GM18951 (cell line): ENCODE results near the gene NMUR1.

Experiments
- POLR2A ChIP-seq: IDR thresholded peaks from 4 replicates; pipeline ENCODE4 v1.6.1; 2011; ENCODE audit warnings: mild to moderate bottlenecking; ENCODE audit not compliant: insufficient read length, insufficient read depth; ENCODE audit errors: extremely low read depth
- in situ Hi-C: fragments of 300-500 bp; cut with MboI; formaldehyde crosslinking; loops from one replicate; pipeline ENCODE4 v1.12.0; 2022; ENCODE audit warnings: low sequenced_read_pairs, mixed read lengths, inconsistent platforms; ENCODE audit not compliant: unreplicated experiment

Gene NMUR1

DNA sequence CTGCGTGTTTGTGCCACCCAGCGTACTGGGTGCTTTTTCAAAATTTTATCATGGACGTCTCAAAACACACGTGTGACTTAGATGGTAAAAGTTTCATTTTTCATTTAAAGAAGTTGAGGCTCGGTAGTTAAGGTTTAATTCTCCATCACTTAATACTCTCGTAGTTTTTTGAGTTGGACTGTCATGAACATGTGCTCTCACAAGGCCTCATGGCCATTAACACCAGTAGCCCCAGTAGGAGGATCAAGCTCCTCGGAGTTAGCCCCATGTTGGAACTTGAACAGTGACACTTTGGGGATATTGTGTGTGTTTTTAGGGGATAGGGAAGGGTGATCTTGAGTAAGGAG lies 15.3 kb downstream of the NMUR1 start:
- no peak for TF ChIP-seq POLR2A

GRCh38 chr2:231514225-231514950 lies 15.9 kb downstream of the NMUR1 start:
- in situ Hi-C loops = no loop called here

More for the DNA sequence above, 15.3 kb downstream of the NMUR1 start:
- in situ Hi-C loops = no loop called here

GRCh38 chr2:231513746-231514224 lies 16.5 kb downstream of the NMUR1 start:
- in situ Hi-C loops = no loop called here
- TF ChIP-seq POLR2A = no peak

More at GRCh38 chr2:231514225-231514950, 15.9 kb downstream of the NMUR1 start:
- peak; percentile 91 for TF ChIP-seq POLR2A

GRCh38 chr2:231512222-231512621 lies 18.0 kb downstream of the NMUR1 start:
- no peak for TF ChIP-seq POLR2A
- in situ Hi-C loops = no loop called here

- no peak for TF ChIP-seq POLR2A
Observed at GRCh38 chr2:231503766-231504165, 26.5 kb downstream of the NMUR1 start.

GRCh38 chr2:231502596-231502995 lies 27.6 kb downstream of the NMUR1 start:
- TF ChIP-seq POLR2A = no peak
- in situ Hi-C loops = no loop called here

More at GRCh38 chr2:231503766-231504165, 26.5 kb downstream of the NMUR1 start:
- in situ Hi-C loops = no loop called here

DNA sequence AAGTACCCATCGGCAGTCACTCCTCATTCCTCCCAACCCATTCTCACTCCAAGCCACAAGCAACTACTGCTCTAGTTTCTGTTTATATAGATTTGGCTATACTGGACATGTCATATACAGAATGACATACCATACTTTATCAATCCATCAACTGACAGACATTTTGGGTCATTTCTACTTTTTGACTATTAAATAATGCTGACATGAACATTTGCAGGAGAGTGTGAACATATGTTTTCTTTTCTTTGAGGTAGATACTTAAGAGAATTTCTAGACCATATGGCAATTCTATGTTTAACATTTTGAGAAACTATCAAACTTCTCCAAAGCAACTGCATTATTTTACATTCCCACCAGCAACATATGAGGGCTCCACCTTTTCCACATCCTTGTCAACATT lies 32.6 kb downstream of the NMUR1 start:
- TF ChIP-seq POLR2A = no peak

DNA sequence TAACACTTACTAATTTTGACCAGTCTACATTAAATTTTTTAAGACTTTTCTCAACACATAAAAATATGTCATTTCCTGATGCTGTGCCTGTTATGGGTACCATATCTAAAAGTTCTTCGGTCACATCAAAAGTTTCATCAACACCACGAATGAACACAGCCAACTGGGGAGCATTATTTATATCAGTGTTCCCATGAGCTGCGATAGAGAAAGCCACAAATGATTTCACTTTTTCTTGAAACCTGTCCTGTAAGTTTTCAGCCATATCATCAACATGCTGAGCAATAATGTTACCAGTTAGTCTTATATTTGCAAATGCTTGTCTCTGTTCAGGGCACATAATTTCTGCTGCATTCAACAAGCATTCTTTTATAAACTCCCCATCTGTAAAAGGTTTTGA lies 35.6 kb downstream of the NMUR1 start:
- no peak for TF ChIP-seq POLR2A
- in situ Hi-C loops = no loop called here

More for the DNA sequence above, 32.6 kb downstream of the NMUR1 start:
- in situ Hi-C loops = no loop called here

- in situ Hi-C loops = no loop called here
- no peak for TF ChIP-seq POLR2A
Observed at GRCh38 chr2:231490801-231491200, 39.4 kb downstream of the NMUR1 start.

DNA sequence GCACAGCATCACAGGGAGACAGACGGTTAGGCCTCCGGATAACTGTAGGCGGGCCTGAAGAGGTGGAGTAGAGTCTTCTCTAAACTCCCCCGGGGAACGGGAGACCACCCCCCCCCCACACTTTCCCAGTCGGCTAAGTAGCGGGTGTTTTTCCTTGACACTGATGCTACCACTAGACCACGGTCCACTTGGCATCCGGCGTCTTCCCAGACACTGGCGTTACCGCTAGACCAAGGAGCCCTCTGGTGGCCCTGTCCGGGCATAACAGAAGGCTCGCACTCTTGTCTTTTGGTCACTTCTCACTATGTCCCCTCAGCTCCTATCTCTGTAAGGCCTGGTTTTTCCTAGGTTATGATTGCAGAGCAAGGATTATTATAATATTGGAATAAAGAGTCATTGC lies 40.3 kb downstream of the NMUR1 start:
- no peak for TF ChIP-seq POLR2A
- in situ Hi-C loops = no loop called here

DNA sequence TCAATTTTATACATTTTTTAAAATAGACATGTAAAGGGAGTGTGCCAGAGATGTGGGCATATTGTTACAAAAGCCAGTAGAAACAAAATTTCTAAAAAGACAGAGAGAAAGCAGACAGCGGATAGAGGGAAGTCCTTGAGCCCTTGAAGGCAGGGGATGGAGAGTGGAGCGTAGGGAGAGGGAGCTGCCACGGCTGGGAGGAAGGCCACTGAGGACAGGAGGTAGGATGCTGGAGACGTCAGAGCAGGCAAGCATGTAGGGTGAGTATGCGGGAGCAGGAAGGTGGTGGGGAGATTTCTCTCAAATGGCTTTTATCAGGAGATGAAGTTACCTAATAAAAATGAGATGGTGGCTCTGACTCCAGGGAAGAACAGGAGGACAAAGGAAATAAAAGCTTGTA lies 41.9 kb downstream of the NMUR1 start:
- in situ Hi-C loops = no loop called here
- TF ChIP-seq POLR2A = no peak

DNA sequence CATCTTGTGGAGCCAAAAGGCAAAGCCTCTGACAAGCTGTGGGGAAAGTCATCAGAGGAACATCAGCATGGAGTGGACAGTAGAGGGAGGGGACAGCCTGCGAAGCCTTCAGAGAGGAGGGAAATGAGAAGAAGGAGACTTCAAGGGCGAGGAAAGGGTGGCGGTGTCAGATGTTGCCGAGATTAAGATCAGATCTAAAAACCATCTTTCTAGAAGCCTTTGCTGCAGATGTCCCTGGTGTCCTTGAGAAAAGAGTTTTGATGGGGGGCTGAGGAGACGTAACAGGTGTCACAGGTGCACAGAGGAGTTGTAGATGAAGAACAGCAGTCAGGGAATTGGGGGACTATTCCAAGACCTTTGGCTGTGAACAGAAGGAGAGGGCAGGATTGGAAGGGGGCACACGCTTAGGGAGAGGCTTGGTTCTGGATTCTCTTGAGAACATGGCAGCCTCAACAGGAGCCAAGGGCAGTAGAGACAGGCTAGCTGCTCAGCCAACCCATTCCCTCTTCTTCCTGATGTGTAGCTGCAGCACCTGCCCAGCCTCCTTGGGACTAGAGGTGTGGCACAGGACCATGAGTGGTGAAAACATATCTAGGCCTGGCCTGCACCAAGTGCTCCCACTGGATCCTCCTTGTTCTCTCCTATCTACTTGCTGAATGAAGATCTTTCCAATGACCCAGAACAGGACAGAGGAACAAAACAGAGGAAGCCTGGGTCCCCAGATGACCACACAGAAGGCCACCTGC lies 43.2 kb downstream of the NMUR1 start:
- TF ChIP-seq POLR2A = no peak
- in situ Hi-C loops = no loop called here

DNA sequence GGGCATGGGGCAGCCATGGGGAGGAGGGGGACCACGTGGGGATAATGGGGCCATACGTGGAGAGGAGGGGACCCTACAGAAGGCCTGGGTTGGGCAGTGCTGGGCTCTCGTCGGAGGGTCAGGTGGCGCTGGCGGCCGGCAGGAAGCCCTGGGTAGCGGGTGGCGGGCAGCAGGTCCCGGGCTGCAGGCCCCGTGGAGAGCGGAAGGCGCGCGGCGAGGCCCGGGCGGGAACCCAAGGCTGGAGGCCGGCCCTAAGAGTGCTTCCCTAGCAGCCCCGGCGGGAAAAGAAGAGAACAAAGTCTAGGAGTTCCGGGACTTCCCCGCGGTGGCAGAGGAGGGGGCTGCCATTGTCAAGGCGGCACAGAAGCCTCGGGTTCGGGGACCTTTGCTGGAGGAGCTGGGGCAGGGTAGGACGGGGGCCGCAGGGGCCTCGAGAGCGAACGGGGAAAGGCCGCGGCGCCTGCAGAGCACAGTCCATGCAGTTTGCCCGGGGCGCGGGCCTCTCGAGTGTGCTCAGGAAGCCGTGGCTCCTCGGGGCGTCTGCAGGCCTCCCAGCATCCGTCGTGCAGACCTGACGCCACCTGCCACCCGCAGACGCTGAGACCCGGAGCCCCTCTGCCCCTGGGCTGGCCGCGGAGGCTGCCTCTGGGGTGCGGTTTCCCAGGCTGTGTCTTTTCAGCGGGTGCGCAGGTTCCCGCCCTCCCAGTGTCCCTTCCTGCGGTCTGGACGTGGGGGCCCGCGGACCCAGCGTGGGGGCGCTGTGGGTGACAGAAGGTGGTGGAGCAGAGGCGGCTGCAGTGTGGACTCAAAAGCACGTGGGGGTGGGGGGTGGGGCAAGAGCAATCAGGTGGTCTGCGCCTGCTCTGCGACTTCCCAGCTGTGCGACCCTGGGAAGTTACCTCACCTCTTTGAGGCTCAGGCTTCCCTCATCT lies 46.6 kb downstream of the NMUR1 start:
- no peak for TF ChIP-seq POLR2A
- in situ Hi-C loops = no loop called here
